ENCODE measurements around the gene KLF5.

DNA sequence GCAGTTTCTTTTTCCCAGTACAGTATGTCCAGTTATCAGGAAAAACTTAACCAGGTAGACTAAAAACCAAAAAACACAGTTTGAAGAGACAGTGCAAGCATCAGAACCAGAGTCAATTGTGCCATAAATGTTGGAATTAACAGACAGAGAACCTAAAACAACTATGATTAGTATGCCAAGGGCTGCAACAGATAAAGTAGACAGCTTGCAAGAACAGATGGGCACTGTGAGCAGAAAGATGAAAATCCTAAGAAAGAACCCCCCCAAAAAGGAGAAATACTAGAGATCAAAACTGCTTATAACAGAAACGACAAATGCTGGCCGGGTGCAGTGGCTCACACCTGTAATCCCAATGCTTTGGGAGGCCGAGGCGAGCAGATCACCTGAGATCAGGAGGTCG, 47.1 kb upstream of the KLF5 start:
- TF ChIP-seq EZH2 (IDR thresholded peaks at IDR 0.05; ENCODE audit: insufficient read depth, poor library complexity, severe bottlenecking) (no peak), EZH2phosphoT487 (IDR thresholded peaks at IDR 0.05; ENCODE audit: insufficient read depth, low read depth) (no peak)

Measured in GM23248 (cell line).